HepG2 (cell line): ENCODE data around the gene ARCN1. TPM values are rescaled to one million over a fixed set of nuclear protein-coding genes. Genes with fewer than 3 reads are reported as not detected.

Source experiments
- ATF7 ChIP-seq, 2 experiments: fragments of 450-650 bp in 1 of 2; sonication (generic) in 1 of 2; formaldehyde crosslinking in 1 of 2; IDR thresholded peaks; 2 replicates each; pipeline versions ENCODE4 v1.4.0 to v1.6.1; 2016 to 2020; ENCODE audit warnings: antibody characterized with exemption in 1 of 2, mild to moderate bottlenecking in 1 of 2, missing genetic modification reagents in 1 of 2
- CBX1 ChIP-seq: IDR thresholded peaks from one replicate; pipeline ENCODE4 v1.6.1; 2016; ENCODE audit warnings: antibody characterized with exemption, low read depth
- ETV6 ChIP-seq: sonication (generic); formaldehyde crosslinking; conservative IDR thresholded peaks from 2 replicates; pipeline ENCODE4 v1.4.0; 2020; ENCODE audit warnings: missing genetic modification reagents
- FOSL2 ChIP-seq: sonication (generic); formaldehyde crosslinking; IDR thresholded peaks from 2 replicates; pipeline ENCODE4 v1.4.0; 2020; ENCODE audit warnings: missing genetic modification reagents
- HHEX ChIP-seq: IDR thresholded peaks from 2 replicates; pipeline ENCODE4 v1.6.1; 2016; ENCODE audit warnings: control low read depth
- KDM2A ChIP-seq: sonication (generic); formaldehyde crosslinking; IDR thresholded peaks from 2 replicates; pipeline ENCODE4 v1.4.0; 2020; ENCODE audit warnings: low read depth, missing genetic modification reagents, borderline replicate concordance
- RCOR2 ChIP-seq: IDR thresholded peaks from 2 replicates; pipeline ENCODE4 v1.6.1; 2016; ENCODE audit warnings: missing biosample characterization, missing genetic modification reagents
- SOX5 ChIP-seq: IDR thresholded peaks from 2 replicates; pipeline ENCODE4 v1.6.1; 2016; ENCODE audit warnings: borderline replicate concordance
- SPEN ChIP-seq: sonication (generic); formaldehyde crosslinking; IDR thresholded peaks from 2 replicates; pipeline ENCODE4 v1.5.1; 2020; ENCODE audit warnings: low read depth, mild to moderate bottlenecking, missing genetic modification reagents
- ZNF335 ChIP-seq: sonication (generic); formaldehyde crosslinking; IDR thresholded peaks from 2 replicates; pipeline ENCODE4 v1.4.0; 2020; ENCODE audit warnings: missing genetic modification reagents
- ZNF430 ChIP-seq: sonication (generic); formaldehyde crosslinking; IDR thresholded peaks from 2 replicates; pipeline ENCODE4 v1.9.0; 2021; ENCODE audit warnings: mild to moderate bottlenecking, missing genetic modification reagents
- ZNF468 ChIP-seq: sonication (generic); formaldehyde crosslinking; IDR thresholded peaks from 2 replicates; pipeline ENCODE4 v1.8.0; 2022; ENCODE audit warnings: mild to moderate bottlenecking, moderate library complexity, missing genetic modification reagents
- ZNF7 ChIP-seq: IDR thresholded peaks from 2 replicates; pipeline ENCODE4 v1.6.1; 2016; ENCODE audit warnings: missing biosample characterization, missing genetic modification reagents
- ZNF776 ChIP-seq: sonication (generic); formaldehyde crosslinking; IDR thresholded peaks from 2 replicates; pipeline ENCODE4 v1.4.0; 2020; ENCODE audit warnings: mild to moderate bottlenecking, missing genetic modification reagents
- polyA plus RNA-seq, 8 experiments: library from polyadenylated mRNA; depleted of rRNA in 3 of 8; stranded (reverse) in 7 of 8; unstranded in 1 of 8; fragments of >200 nt; fragmentation: Illumina TruSeq in 4 of 8; extraction: Trizol in 4 of 8; gene quantifications; 2 replicates each; pipeline versions ENCODE4 v1.2.1 to v1.2.3, GENCODE V29; 2011 to 2016; ENCODE audit warnings: low read depth in 4 of 8, missing spikeins in 1 of 8, mixed read lengths in 1 of 8; ENCODE audit not compliant: insufficient read depth in 1 of 8
- total RNA-seq, 5 experiments: library from RNA; depleted of rRNA; stranded (reverse); fragments of >200 nt; fragmentation: Illumina TruSeq; extraction: Trizol; gene quantifications; 2 replicates each; pipeline ENCODE4 v1.2.3, GENCODE V29; 2016; ENCODE audit warnings: low read depth in 1 of 5
- TF ChIP-seq, protein P1 (sequence below): sonication (generic); formaldehyde crosslinking; IDR thresholded peaks from 2 replicates; pipeline ENCODE4 v1.4.0; 2020; ENCODE audit warnings: mild to moderate bottlenecking, missing genetic modification reagents
- TF ChIP-seq, protein P2 (sequence below): sonication (generic); formaldehyde crosslinking; conservative IDR thresholded peaks from 2 replicates; pipeline ENCODE4 v1.4.0; 2020; ENCODE audit warnings: missing genetic modification reagents
- TF ChIP-seq, protein P3 (sequence below): IDR thresholded peaks from 2 replicates; pipeline ENCODE4 v1.6.1; 2016; ENCODE audit warnings: mild to moderate bottlenecking

Gene ARCN1
- total and polyA plus RNA-seq, 2 of the 13 experiments (the other 11 are each of a cell fraction or from before 2014, with no cell fraction given): 148 to 200 TPM

DNA sequence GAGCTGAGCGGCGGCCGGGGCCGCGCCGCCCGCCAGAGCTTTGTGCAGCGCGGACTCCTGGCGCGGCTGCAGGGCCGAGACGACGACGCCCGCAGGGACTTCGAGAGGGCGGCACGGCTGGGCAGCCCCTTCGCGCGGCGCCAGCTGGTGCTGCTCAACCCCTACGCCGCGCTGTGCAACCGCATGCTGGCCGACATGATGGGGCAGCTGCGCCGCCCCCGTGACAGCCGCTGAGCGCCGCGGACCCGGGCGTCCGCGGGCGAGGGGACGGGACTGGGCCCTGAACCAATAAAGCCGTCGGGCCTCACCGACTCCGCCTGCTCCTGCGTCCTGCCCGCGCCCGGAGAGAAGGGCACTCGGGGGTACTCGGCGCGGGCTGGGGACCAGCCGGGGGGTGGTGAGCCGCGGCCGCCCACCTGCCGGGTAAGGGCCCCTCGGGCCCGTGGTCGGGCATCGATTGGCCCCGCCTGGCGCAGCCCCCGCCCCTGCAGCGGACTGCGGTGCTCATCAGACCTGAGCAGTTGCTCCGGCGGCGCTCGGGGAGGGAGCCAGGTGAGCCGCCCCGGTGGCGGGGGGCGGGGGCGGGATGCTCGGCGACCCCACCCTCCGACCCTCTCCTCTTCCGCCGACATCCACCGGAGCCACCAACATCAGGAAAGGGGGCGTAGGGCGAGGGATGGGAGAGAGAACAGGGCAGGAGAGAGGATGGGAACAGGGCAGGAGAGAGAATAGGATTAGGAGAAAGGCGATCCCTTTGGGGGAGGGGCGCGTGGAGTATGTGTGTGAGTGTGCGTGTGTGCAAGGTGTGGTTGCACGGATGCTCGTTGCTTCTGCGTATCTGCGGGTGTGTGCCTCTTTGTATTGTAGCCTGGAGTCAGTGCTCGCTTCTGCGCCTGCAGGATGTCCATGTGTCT is 41.3 kb upstream of the ARCN1 start, which contains the start of gene TMEM25 (continued):
- TF ChIP-seq, protein P1, sequence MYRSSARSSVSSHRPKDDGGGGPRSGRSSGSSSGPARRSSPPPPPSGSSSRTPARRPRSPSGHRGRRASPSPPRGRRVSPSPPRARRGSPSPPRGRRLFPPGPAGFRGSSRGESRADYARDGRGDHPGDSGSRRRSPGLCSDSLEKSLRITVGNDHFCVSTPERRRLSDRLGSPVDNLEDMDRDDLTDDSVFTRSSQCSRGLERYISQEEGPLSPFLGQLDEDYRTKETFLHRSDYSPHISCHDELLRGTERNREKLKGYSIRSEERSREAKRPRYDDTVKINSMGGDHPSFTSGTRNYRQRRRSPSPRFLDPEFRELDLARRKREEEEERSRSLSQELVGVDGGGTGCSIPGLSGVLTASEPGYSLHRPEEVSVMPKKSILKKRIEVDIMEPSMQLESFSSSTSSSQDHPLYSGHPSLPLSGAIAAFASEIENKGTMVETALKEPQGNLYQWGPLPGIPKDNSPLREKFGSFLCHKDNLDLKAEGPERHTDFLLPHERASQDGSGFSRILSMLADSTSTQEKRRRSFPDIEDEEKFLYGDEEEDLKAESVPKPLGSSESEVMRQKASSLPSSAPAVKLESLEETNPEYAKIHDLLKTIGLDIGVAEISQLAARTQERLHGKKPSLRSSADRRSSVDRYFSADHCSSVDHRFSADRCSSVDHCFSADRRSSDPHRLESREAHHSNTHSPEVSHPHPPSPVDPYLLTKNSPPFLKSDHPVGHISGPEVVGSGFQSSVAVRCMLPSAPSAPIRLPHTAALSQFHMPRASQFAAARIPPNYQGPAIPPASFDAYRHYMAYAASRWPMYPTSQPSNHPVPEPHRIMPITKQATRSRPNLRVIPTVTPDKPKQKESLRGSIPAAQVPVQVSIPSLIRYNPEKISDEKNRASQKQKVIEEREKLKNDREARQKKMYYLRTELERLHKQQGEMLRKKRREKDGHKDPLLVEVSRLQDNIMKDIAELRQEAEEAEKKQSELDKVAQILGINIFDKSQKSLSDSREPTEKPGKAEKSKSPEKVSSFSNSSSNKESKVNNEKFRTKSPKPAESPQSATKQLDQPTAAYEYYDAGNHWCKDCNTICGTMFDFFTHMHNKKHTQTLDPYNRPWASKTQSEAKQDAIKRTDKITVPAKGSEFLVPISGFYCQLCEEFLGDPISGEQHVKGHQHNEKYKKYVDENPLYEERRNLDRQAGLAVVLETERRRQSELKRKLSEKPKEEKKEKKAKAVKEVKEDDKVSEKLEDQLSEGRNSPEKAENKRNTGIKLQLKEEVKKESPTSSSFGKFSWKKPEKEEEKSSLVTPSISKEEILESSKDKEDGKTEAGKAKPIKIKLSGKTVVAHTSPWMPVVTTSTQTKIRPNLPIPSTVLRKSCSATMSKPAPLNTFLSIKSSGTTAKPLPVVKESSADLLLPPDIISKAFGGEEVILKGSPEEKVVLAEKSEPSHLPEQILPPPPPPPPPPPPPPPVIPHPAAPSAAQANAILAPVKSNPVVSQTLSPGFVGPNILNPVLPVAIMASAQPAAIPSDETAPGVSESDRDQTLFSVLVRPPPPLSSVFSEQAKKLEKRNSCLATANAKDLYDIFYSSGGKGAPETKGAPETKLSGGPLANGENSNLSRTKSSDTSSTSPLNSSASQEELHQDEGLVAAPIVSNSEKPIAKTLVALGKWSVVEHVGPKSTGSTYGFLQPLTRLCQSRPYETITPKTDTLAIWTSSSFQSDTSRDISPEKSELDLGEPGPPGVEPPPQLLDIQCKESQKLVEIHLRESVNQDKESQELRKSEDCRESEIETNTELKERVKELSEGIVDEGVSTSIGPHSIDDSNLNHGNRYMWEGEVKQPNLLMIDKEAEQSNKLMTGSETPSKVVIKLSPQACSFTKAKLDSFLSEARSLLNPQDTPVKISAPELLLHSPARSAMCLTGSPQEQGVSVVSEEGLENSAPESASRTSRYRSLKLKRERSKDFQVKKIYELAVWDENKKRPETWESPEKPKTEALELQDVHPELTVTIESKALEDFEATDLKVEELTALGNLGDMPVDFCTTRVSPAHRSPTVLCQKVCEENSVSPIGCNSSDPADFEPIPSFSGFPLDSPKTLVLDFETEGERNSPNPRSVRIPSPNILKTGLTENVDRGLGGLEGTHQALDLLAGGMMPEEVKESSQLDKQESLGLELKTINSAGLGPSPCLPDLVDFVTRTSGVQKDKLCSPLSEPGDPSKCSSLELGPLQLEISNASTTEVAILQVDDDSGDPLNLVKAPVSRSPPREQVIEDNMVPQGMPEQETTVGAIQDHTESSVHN (CRISPR knock-in tag): no peak
- TF ChIP-seq HHEX (CRISPR knock-in tag) (no peak), ETV6 (no peak), KDM2A (CRISPR knock-in tag) (peak; percentile 69), SOX5 (CRISPR knock-in tag) (no peak; the same call in 1 of the 2 replicates), RCOR2 (CRISPR knock-in tag) (no peak), ZNF776 (CRISPR knock-in tag) (no peak), FOSL2 (no peak), ZNF430 (CRISPR knock-in tag) (no peak), SPEN (CRISPR knock-in tag) (peak; percentile 40), ATF7 (IDR thresholded peaks at IDR 0.05) (no peak), ATF7 (CRISPR knock-in tag; IDR thresholded peaks at IDR 0.05) (no peak), ZNF335 (CRISPR knock-in tag) (no peak; the same call in 1 of the 2 replicates), ZNF468 (CRISPR knock-in tag) (no peak), ZNF7 (CRISPR knock-in tag) (no peak), CBX1 (no peak)
- TF ChIP-seq, protein P2, sequence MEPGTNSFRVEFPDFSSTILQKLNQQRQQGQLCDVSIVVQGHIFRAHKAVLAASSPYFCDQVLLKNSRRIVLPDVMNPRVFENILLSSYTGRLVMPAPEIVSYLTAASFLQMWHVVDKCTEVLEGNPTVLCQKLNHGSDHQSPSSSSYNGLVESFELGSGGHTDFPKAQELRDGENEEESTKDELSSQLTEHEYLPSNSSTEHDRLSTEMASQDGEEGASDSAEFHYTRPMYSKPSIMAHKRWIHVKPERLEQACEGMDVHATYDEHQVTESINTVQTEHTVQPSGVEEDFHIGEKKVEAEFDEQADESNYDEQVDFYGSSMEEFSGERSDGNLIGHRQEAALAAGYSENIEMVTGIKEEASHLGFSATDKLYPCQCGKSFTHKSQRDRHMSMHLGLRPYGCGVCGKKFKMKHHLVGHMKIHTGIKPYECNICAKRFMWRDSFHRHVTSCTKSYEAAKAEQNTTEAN (CRISPR knock-in tag): peak; percentile 35
- TF ChIP-seq, protein P3, sequence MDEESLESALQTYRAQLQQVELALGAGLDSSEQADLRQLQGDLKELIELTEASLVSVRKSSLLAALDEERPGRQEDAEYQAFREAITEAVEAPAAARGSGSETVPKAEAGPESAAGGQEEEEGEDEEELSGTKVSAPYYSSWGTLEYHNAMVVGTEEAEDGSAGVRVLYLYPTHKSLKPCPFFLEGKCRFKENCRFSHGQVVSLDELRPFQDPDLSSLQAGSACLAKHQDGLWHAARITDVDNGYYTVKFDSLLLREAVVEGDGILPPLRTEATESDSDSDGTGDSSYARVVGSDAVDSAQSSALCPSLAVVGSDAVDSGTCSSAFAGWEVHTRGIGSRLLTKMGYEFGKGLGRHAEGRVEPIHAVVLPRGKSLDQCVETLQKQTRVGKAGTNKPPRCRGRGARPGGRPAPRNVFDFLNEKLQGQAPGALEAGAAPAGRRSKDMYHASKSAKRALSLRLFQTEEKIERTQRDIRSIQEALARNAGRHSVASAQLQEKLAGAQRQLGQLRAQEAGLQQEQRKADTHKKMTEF (CRISPR knock-in tag): peak; percentile 47
